ENCODE measurements around the gene LILRA5.
"Not testable (repeated sequence)": the region's sequence is repeated elsewhere in the genome, so short reads cannot be mapped to it uniquely, and the experiment has no call there.

DNA sequence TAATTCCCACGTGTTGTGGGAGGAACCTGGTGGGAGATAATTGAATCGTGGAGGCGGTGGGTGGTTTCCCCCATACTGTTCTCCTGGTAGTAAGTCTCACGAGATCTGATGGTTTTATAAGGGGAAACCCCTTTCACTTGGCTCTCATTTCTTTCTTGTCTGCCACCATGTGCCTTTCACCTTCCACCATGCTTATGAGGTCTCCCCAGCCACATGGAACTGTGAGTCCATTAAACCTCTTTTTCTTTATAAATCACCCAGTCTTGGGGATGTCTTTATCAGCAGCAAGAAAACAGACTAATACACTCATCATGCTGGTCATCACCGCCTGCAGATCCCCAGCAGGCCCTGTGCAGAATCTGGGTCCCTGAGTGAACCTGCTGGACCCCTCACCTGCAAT, 15.8 kb upstream of the LILRA5 start:
- TF ChIP-seq, protein P1, sequence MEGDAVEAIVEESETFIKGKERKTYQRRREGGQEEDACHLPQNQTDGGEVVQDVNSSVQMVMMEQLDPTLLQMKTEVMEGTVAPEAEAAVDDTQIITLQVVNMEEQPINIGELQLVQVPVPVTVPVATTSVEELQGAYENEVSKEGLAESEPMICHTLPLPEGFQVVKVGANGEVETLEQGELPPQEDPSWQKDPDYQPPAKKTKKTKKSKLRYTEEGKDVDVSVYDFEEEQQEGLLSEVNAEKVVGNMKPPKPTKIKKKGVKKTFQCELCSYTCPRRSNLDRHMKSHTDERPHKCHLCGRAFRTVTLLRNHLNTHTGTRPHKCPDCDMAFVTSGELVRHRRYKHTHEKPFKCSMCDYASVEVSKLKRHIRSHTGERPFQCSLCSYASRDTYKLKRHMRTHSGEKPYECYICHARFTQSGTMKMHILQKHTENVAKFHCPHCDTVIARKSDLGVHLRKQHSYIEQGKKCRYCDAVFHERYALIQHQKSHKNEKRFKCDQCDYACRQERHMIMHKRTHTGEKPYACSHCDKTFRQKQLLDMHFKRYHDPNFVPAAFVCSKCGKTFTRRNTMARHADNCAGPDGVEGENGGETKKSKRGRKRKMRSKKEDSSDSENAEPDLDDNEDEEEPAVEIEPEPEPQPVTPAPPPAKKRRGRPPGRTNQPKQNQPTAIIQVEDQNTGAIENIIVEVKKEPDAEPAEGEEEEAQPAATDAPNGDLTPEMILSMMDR (optimal IDR thresholded peaks at IDR 0.05 in 1 of 3, IDR thresholded peaks at IDR 0.05 in 1 of 3, conservative IDR thresholded peaks at IDR 0.05 in 1 of 3; ENCODE audit: extremely low read depth in 1 of 3, insufficient read depth in 2 of 3, low read length in 3 of 3) = not testable (repeated sequence)
- not testable (repeated sequence) for TF ChIP-seq EZH2 (IDR thresholded peaks at IDR 0.05; ENCODE audit: low read length)
